Stimulated activated CD4-positive, alpha-beta T cell treated with anti-CD3 and anti-CD28 coated beads, Interleukin-4, amount 100 ng/mL, for 4 hours (primary cell): ENCODE measurements around the gene PTOV1.
A peak's percentile ranks its signal among the peaks of the same experiment; 100 is the strongest.

Experiments used
- DNase-seq, 2 experiments: peaks; one replicate each; pipeline ENCODE4 v3.0.0-alpha.2; 2020

Gene PTOV1

GRCh38 chr19:49861107-49861506, 10.1 kb downstream of the PTOV1 start:
- no peak for DNase-seq

GRCh38 chr19:49861541-49862378, 10.8 kb downstream of the PTOV1 start:
- DNase-seq, result no peak

- no peak for DNase-seq
These were observed 11.7 kb downstream of the PTOV1 start for GRCh38 chr19:49862391-49863253.

GRCh38 chr19:49863254-49863934, 12.4 kb downstream of the PTOV1 start:
- no peak for DNase-seq

- no peak for DNase-seq
These were observed 13.0 kb downstream of the PTOV1 start for GRCh38 chr19:49863935-49864320.

GRCh38 chr19:49864890-49865289, 13.9 kb downstream of the PTOV1 start:
- no peak for DNase-seq

GRCh38 chr19:49866933-49867782, 16.2 kb downstream of the PTOV1 start, which contains the start of gene PNKP:
TSS of gene PNKP (minus strand) at chr19:49867576. CDS start at chr19:49867204, 372 bp downstream.
- peak; percentile 87 to 94 for DNase-seq

GRCh38 chr19:49869009-49869483, 18.1 kb downstream of the PTOV1 start:
- peak in 1 of 2 experiments; percentile 72 for DNase-seq

GRCh38 chr19:49869484-49870308, 18.7 kb downstream of the PTOV1 start:
- DNase-seq, result peak; percentile 81 to 85

GRCh38 chr19:49870309-49870901, 19.4 kb downstream of the PTOV1 start:
- no peak for DNase-seq

GRCh38 chr19:49871349-49871985, 20.5 kb downstream of the PTOV1 start:
- no peak for DNase-seq

GRCh38 chr19:49872245-49873128, 21.5 kb downstream of the PTOV1 start:
- DNase-seq, result no peak

GRCh38 chr19:49873129-49873521, 22.2 kb downstream of the PTOV1 start:
- no peak for DNase-seq

GRCh38 chr19:49873834-49874233, 22.9 kb downstream of the PTOV1 start:
- DNase-seq, result no peak

- DNase-seq, result no peak
These were observed 23.7 kb downstream of the PTOV1 start for GRCh38 chr19:49874503-49875157.

- no peak for DNase-seq
These were observed 24.2 kb downstream of the PTOV1 start for GRCh38 chr19:49875177-49875576.

- DNase-seq, result peak; percentile 50 to 57
These were observed 25.0 kb downstream of the PTOV1 start for GRCh38 chr19:49875857-49876421.

- DNase-seq, result peak; percentile 95 to 98
These were observed 25.6 kb downstream of the PTOV1 start for GRCh38 chr19:49876422-49877019.
